ENCODE measurements around the gene PPP2R2C.

Gene PPP2R2C

DNA sequence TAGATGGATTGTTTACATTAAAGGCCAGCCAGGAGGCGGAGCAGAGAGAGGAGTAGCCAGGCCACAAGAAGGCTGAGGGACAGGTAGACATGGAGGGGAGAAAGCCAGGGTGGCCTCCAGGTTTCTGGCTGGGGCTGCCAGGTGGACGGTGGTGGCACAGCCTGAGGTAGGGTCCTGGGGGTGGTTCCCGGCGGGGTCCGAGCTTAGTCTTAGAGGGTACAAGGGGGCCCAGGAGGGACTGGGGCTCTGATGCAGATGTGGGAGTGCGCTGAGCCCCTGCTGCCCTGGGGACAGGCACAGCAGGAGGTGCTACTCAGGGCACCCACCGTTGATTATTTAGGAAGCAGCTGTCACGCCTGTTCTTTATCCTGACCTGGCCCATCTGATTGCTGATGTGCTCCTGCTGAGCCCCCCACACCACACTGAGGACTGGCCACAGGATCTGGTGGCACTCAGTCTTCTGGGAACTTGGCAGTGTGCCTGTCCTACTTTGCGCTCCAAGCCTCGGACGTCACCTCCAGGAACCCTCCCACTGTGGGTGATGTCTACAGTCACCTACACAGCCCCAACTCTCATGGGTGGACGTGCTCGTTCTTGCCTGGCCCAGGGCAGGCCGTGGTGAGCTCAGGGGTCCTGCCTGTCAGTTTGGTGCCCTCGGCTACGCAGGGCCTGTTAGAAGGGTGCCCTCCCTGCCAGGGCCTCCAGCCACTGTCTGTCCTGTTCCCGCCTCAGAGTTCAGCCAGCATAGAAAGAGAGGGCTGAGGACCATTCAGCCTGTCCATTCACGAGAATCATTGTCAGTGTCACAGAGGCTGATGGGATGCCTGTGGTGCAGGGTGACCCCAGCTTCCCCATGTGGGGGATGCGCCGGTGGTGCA is 190.7 kb downstream of the PPP2R2C start:
- H3K9me3 ChIP-seq (ENCODE audit: insufficient read depth, low read depth, low read length): no peaks in the 10 kb centered on the region
- no peaks in the 10 kb centered on the region for H3K4me1 ChIP-seq (ENCODE audit: insufficient read depth, low read length)
- H3K4me3 ChIP-seq (ENCODE audit: low read length): no peak overlapping the region
- H3K9ac ChIP-seq (ENCODE audit: low read depth, low read length): no peak overlapping the region
- no peak overlapping the region for H3K27ac ChIP-seq (ENCODE audit: low read length)
- peaks cover 14% of the 10 kb centered on the region; the same call in 1 of the 2 replicates for H3K36me3 ChIP-seq (ENCODE audit: insufficient read depth, low read depth, low read length)
- H3K27me3 ChIP-seq (ENCODE audit: insufficient read depth, low read length): no peaks in the 10 kb centered on the region

DNA sequence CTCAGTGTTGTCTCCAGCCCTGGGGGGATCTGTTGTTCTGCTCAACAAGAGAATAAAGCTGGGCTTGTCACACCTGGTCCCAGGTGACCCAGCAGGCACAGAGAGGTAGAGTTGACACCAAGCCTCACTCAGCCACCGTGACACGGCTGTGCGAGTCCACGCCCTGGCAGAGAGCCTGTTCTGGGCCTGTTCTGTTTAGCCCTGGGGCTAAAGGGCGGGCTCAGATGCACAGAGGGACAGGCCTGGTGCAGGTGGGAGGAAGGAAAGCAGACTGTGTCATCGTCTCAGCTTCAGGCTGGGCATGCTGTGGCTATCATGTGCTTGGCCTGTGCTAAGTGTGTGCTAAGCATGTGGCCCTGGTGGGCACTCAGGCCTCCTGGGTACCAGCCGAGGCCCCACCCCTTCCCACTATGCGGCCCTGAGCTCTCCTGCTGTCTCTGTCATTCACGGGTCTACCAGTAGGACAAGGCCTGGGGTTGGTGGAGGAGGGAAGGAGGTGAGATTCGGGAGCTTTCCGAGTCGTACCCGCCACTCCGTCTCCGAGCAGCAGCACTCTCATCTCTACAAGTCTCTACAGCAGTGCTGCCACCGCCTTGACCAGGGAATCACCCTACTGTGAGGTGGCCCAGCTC is 191.9 kb downstream of the PPP2R2C start:
- Histone ChIP-seq H3K27ac (ENCODE audit: low read length) (no peak overlapping the region), H3K4me3 (ENCODE audit: low read length) (no peak overlapping the region), H3K4me1 (ENCODE audit: insufficient read depth, low read length) (no peaks in the 10 kb centered on the region), H3K27me3 (ENCODE audit: insufficient read depth, low read length) (no peaks in the 10 kb centered on the region), H3K9me3 (ENCODE audit: insufficient read depth, low read depth, low read length) (no peaks in the 10 kb centered on the region), H3K36me3 (ENCODE audit: insufficient read depth, low read depth, low read length) (peaks cover 14% of the 10 kb centered on the region; the same call in 1 of the 2 replicates), H3K9ac (ENCODE audit: low read depth, low read length) (no peak overlapping the region)

DNA sequence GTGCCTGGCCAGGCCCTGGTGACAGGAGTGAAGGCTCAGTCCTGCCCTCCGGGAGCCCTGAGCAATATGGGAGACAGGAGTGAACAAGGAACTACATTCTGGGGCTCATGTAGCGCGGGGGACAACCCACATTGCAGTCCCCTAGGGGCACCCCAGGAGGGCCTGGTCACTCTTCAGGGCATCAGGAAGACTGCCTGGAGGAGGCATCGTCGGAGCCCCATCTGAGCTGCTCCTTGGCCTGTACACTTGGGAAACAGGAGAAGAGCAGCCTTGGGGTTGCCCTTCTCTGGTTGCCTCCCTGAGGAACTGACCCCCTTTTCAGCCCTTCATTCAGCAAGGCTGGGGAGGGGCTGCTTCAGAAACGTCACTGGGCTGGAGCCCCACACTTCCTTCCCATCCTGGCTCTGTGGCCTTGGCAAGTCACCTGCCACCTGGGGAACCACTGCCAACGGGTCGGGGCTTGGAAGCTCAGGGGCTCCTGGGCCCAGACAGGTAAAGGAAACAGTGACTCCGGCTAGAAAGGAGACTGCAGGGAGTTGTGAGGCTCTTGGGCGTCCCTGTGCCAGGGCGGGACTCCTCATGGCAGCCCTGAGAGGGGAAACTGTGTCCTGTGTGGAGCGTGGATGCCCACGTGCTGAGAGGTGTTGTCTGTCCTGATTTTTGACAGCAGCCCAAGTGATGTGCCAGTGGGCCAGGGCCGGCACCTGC is 192.7 kb downstream of the PPP2R2C start:
- H3K36me3 ChIP-seq (ENCODE audit: insufficient read depth, low read depth, low read length): peaks cover 14% of the 10 kb centered on the region; the same call in 1 of the 2 replicates
- no peaks in the 10 kb centered on the region for H3K9me3 ChIP-seq (ENCODE audit: insufficient read depth, low read depth, low read length)
- H3K4me3 ChIP-seq (ENCODE audit: low read length): no peak overlapping the region
- no peak overlapping the region for H3K9ac ChIP-seq (ENCODE audit: low read depth, low read length)
- H3K27ac ChIP-seq (ENCODE audit: low read length): no peak overlapping the region
- H3K27me3 ChIP-seq (ENCODE audit: insufficient read depth, low read length): no peaks in the 10 kb centered on the region
- peaks cover 2% of the 10 kb centered on the region; the same call in 1 of the 2 replicates for H3K4me1 ChIP-seq (ENCODE audit: insufficient read depth, low read length)

GRCh38 chr4:6278801-6279197 is 193.6 kb downstream of the PPP2R2C start:
- H3K9me3 ChIP-seq (ENCODE audit: insufficient read depth, low read depth, low read length): no peaks in the 10 kb centered on the region
- peaks cover 7% of the 10 kb centered on the region; the same call in 1 of the 2 replicates for H3K4me1 ChIP-seq (ENCODE audit: insufficient read depth, low read length)
- peaks cover 14% of the 10 kb centered on the region; the same call in 1 of the 2 replicates for H3K36me3 ChIP-seq (ENCODE audit: insufficient read depth, low read depth, low read length)
- no peak overlapping the region for H3K4me3 ChIP-seq (ENCODE audit: low read length)
- H3K27me3 ChIP-seq (ENCODE audit: insufficient read depth, low read length): no peaks in the 10 kb centered on the region
- no peak overlapping the region for H3K27ac ChIP-seq (ENCODE audit: low read length)
- H3K9ac ChIP-seq (ENCODE audit: low read depth, low read length): no peak overlapping the region

DNA sequence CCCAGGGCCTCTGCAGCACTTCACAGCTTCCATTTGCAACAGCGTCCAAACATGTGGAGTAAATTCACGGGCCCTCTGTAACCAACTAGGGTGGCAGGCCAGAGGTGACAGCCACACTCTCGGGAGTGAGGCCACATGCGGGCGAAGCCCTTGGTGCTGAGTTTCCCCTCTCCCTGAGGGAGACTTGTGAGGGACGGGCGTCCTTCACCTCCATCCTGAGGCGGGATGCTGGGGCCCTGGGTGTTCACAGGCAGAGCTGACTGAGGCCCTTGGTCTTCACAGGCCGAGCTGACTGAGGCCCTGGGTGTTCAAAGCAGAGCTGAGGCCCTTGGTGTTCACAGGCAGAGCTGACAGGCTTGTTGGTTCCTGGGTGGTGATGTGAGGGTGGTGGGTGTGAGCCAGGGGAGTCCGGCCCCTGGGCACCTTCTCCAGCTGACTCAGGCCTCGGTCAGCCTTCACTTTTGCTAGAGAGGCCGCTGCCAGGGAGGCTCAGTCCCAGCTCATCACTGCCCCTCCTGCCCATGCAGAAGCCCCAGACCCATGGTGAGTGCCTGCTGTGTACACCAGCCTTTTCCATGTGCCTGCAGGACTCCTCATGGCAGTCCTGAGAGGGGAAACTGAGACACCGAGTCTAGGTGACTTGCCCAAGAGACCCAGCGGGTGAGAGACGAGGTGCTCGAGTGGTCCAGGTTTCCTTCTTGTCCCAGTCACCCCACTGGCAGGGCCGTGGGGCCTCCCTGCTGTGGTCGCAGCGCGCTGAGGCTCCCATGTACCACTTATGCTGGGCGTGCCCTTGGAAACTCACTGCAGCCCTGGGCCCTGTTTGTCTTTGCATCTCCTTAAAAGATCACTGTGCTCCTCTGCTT is 194.2 kb downstream of the PPP2R2C start:
- Histone ChIP-seq H3K27ac (ENCODE audit: low read length) (no peak overlapping the region), H3K4me3 (ENCODE audit: low read length) (no peak overlapping the region), H3K27me3 (ENCODE audit: insufficient read depth, low read length) (no peaks in the 10 kb centered on the region), H3K4me1 (ENCODE audit: insufficient read depth, low read length) (peaks cover 11% of the 10 kb centered on the region; the same call in 1 of the 2 replicates), H3K9ac (ENCODE audit: low read depth, low read length) (no peak overlapping the region), H3K36me3 (ENCODE audit: insufficient read depth, low read depth, low read length) (peaks cover 14% of the 10 kb centered on the region; the same call in 1 of the 2 replicates), H3K9me3 (ENCODE audit: insufficient read depth, low read depth, low read length) (no peaks in the 10 kb centered on the region)

DNA sequence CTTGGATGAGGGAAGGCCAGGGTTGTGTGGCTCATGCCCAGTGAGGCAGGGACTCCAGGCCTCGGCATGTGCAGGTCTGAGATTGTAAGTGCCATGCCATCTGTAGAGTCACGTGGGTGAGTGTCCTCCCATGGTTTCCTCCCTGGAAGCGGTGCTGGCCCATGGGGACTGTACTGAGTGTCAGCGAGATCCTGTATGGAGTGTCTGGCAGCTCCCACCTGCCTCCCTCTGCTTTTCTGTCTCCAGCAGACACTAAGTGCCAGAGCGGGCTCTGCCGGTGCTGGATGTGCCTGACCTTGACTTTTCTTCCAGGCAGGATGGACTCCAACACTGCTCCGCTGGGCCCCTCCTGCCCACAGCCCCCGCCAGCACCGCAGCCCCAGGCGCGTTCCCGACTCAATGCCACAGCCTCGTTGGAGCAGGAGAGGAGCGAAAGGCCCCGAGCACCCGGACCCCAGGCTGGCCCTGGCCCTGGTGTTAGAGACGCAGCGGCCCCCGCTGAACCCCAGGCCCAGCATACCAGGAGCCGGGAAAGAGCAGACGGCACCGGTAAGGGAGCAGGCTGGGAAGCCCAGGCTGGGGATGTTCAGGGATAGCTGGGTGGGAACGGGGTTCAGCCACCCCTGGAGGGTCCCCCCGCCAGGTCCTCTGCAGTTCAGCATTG is 195.1 kb downstream of the PPP2R2C start:
- Histone ChIP-seq H3K9ac (ENCODE audit: low read depth, low read length) (no peak overlapping the region), H3K27ac (ENCODE audit: low read length) (no peak overlapping the region), H3K36me3 (ENCODE audit: insufficient read depth, low read depth, low read length) (peaks cover 14% of the 10 kb centered on the region; the same call in 1 of the 2 replicates), H3K4me3 (ENCODE audit: low read length) (no peak overlapping the region), H3K4me1 (ENCODE audit: insufficient read depth, low read length) (peaks cover 11% of the 10 kb centered on the region; the same call in 1 of the 2 replicates), H3K27me3 (ENCODE audit: insufficient read depth, low read length) (no peaks in the 10 kb centered on the region), H3K9me3 (ENCODE audit: insufficient read depth, low read depth, low read length) (no peaks in the 10 kb centered on the region)

DNA sequence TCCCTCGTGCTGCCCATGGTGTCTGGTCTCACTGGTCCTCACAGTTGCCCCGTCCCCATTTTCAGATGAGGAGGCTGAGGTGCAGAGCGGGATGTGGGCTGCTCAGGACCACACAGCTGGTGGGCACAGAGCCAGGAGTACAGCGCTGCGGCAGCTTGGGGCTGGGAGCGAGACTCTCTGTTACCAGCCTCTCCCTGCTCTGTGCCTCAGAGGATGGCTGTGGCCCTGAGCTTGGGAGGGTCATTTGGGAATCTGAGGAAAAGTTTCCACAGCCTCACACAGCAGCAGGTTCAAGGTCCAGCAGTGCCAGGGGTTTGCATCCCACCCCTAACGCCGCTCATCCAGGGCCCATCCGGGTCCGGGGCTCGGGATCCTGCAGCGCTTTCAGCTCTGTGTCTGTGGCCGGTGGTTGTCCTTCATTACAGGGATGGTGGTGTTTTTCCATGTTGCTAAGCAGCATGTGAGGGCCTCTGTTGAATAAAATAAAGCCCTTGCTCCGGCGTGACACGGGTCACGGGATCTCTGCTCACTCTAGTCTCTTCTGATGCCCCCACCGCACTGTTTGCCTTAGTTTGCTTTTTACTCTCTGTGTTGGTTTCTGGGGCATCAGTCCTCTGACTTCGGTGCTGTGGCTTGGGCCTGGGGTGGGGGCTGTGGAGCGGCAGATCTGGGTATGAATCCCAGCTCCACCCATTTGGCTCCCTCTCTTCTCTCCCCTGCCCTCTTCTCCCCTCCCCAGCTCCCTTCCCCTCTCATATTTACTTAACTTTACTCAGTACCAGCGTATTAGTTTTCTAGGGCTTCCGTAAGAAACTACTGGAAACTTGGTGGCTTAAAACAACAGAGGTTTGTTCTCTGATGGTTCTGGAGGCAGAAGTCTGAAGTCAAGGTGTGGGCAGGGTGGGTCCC is 196.3 kb downstream of the PPP2R2C start:
- no peak overlapping the region; the same call in 1 of the 2 replicates for H3K9ac ChIP-seq (ENCODE audit: low read depth, low read length)
- no peaks in the 10 kb centered on the region for H3K27me3 ChIP-seq (ENCODE audit: insufficient read depth, low read length)
- no peaks in the 10 kb centered on the region for H3K9me3 ChIP-seq (ENCODE audit: insufficient read depth, low read depth, low read length)
- no peak overlapping the region for H3K4me3 ChIP-seq (ENCODE audit: low read length)
- H3K36me3 ChIP-seq (ENCODE audit: insufficient read depth, low read depth, low read length): peaks cover 14% of the 10 kb centered on the region; the same call in 1 of the 2 replicates
- H3K27ac ChIP-seq (ENCODE audit: low read length): no peak overlapping the region
- H3K4me1 ChIP-seq (ENCODE audit: insufficient read depth, low read length): peaks cover 11% of the 10 kb centered on the region; the same call in 1 of the 2 replicates

DNA sequence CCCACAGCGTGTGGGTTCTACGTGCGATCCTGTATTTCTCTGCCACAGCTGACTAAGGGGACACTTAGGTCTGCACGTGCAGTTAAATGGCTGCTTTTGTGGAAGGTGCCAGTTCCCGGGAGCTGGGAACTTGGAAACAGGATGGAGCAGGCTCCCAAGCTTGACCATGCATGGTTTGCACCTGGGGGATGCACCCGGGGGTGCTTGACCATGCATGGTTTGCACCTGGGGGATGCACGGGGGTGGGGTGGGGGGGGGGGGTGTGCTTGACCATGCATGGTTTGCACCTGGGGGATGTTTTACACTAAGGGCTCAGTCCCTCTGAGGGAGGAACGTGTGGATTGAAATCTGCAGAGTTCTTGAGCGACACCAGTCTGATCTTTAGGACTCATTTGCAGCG is 197.1 kb downstream of the PPP2R2C start:
- H3K36me3 ChIP-seq (ENCODE audit: insufficient read depth, low read depth, low read length): peaks cover 14% of the 10 kb centered on the region; the same call in 1 of the 2 replicates
- H3K4me3 ChIP-seq (ENCODE audit: low read length): no peak overlapping the region
- H3K27ac ChIP-seq (ENCODE audit: low read length): no peak overlapping the region
- H3K9ac ChIP-seq (ENCODE audit: low read depth, low read length): no peak overlapping the region
- H3K9me3 ChIP-seq (ENCODE audit: insufficient read depth, low read depth, low read length): no peaks in the 10 kb centered on the region
- peaks cover 11% of the 10 kb centered on the region; the same call in 1 of the 2 replicates for H3K4me1 ChIP-seq (ENCODE audit: insufficient read depth, low read length)
- H3K27me3 ChIP-seq (ENCODE audit: insufficient read depth, low read length): no peaks in the 10 kb centered on the region

- Histone ChIP-seq H3K36me3 (ENCODE audit: insufficient read depth, low read depth, low read length) (peaks cover 7% of the 10 kb centered on the region; the same call in 1 of the 2 replicates), H3K27ac (ENCODE audit: low read length) (no peak overlapping the region), H3K4me1 (ENCODE audit: insufficient read depth, low read length) (peaks cover 17% of the 10 kb centered on the region; the same call in 1 of the 2 replicates), H3K27me3 (ENCODE audit: insufficient read depth, low read length) (peaks cover 2% of the 10 kb centered on the region; the same call in 1 of the 2 replicates), H3K4me3 (ENCODE audit: low read length) (no peak overlapping the region), H3K9ac (ENCODE audit: low read depth, low read length) (no peak overlapping the region), H3K9me3 (ENCODE audit: insufficient read depth, low read depth, low read length) (no peaks in the 10 kb centered on the region)
Observed at GRCh38 chr4:6273661-6273990, 198.8 kb downstream of the PPP2R2C start.

All from iPS-20b (cell line).